Measurements from ENCODE around the gene TMEM132C. TPM values are rescaled to one million over a fixed set of nuclear protein-coding genes. Genes with fewer than 3 reads are reported as not detected.

TMEM132C gene
- total RNA-seq, 6 experiments from 2014 or later, result 0.04 to 0.19 (median 0.06) TPM; not detected in 3

GRCh38 chr12:128455851-128456250, 188.9 kb downstream of the TMEM132C start:
- Histone ChIP-seq H3K4me1 (no peaks in the 10 kb centered on the region), H3K4me3 (no peak overlapping the region), H3K36me3 (no peaks in the 10 kb centered on the region), H3K27me3 (no peaks in the 10 kb centered on the region), H3K9me3 (no peaks in the 10 kb centered on the region), H3K27ac (no peak overlapping the region)
- WGBS (ENCODE audit: insufficient coverage, low coverage, low lambda C conversion rate, missing lambda C conversion rate), result 42% methylated on average over 4 of the region's 5 CpGs
- intact Hi-C loops (cut with DNase I), result no loop called here
- no peak for ATAC-seq
- no peak for TF ChIP-seq POLR2A (IDR thresholded peaks at IDR 0.05)
- TF ChIP-seq CTCF (IDR thresholded peaks at IDR 0.05), result no peak
- no peak for DNase-seq

GRCh38 chr12:128456922-128457321, 190.0 kb downstream of the TMEM132C start:
- WGBS (ENCODE audit: insufficient coverage, low coverage, low lambda C conversion rate, missing lambda C conversion rate), result 77% methylated on average over 3 of the region's 3 CpGs
- intact Hi-C loops (cut with DNase I), result no loop called here
- TF ChIP-seq POLR2A (IDR thresholded peaks at IDR 0.05) (no peak), CTCF (IDR thresholded peaks at IDR 0.05) (no peak)
- DNase-seq (no peak), ATAC-seq (no peak)
- no peaks in the 10 kb centered on the region for H3K27me3 ChIP-seq
- no peaks in the 10 kb centered on the region for H3K9me3 ChIP-seq
- H3K4me3 ChIP-seq, result no peak overlapping the region
- H3K36me3 ChIP-seq, result no peaks in the 10 kb centered on the region
- no peaks in the 10 kb centered on the region for H3K4me1 ChIP-seq
- no peak overlapping the region for H3K27ac ChIP-seq

DNA sequence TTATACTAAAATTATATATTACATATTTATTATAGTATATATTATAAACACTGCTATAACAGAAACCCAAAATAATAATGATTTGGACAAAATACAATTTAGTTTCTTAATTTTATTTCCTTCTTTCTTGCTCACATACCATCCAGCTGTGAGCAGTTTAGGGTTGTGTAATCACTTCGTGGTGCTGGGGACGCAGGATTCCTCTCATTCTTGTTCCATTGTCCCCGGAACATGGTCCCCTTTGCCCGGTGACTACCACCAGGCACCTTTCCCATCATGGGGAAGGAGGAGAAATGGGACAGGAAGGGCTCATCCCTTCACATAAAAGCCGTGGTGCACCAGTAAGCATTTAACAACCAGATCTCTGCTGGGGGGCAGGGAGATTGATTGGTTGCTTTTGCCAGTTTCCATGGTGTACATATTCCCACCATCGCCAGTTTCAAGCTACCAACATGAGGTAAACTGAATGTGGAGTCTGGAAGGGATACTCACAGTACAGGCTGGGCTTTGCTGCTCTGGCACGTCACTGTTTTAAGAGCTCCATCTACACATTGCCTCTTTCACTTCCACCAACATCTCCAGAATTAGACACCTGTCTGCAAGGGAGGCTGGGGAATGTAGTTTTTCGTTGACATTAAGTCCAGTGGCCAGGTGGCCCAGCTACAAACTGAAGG, 191.5 kb downstream of the TMEM132C start:
- no peak overlapping the region for H3K27ac ChIP-seq
- H3K4me3 ChIP-seq, result no peak overlapping the region
- no peak for TF ChIP-seq POLR2A (IDR thresholded peaks at IDR 0.05)
- TF ChIP-seq CTCF (IDR thresholded peaks at IDR 0.05), result no peak
- 42% methylated on average over 8 of the region's 8 CpGs for WGBS (ENCODE audit: insufficient coverage, low coverage, low lambda C conversion rate, missing lambda C conversion rate)
- DNase-seq (no peak), ATAC-seq (no peak)
- intact Hi-C loops (cut with DNase I), result no loop called here
- H3K4me1 ChIP-seq, result no peaks in the 10 kb centered on the region
- H3K9me3 ChIP-seq, result no peaks in the 10 kb centered on the region
- no peaks in the 10 kb centered on the region for H3K36me3 ChIP-seq
- H3K27me3 ChIP-seq, result no peaks in the 10 kb centered on the region

DNA sequence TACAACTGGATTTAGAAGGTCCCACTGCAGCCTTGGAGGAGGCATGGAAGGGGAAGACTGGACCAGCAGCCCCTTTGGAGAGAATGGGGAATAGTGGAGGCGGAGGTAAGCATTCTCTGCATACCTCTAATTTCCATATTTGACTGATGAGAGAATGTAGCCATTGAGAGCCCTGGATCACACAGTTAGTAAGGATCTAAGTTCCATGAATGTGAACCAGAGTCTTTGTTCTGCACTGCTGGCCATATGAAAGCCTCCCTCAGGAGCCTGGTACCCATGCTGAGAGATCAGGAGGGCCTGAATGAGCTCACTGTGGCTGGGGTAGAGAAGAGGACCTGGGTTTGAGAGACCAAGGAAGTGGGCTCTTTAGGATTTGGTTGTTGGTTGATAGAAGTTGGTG, 192.1 kb downstream of the TMEM132C start:
- no peaks in the 10 kb centered on the region for H3K27me3 ChIP-seq
- WGBS (ENCODE audit: insufficient coverage, low coverage, low lambda C conversion rate, missing lambda C conversion rate), result no CpG with 5 or more reads among the region's 1 CpG
- no peaks in the 10 kb centered on the region for H3K4me1 ChIP-seq
- DNase-seq, result no peak
- no peaks in the 10 kb centered on the region for H3K36me3 ChIP-seq
- no peak for ATAC-seq
- H3K4me3 ChIP-seq, result no peak overlapping the region
- intact Hi-C loops (cut with DNase I), result no loop called here
- TF ChIP-seq POLR2A (IDR thresholded peaks at IDR 0.05), result no peak
- TF ChIP-seq CTCF (IDR thresholded peaks at IDR 0.05), result no peak
- H3K27ac ChIP-seq, result no peak overlapping the region
- H3K9me3 ChIP-seq, result no peaks in the 10 kb centered on the region

All from right lobe of liver (tissue), 6 donors.